GM12878 (cell line): ENCODE results near the gene ZNF142. TPM values are rescaled to one million over a fixed set of nuclear protein-coding genes. Genes with fewer than 3 reads are reported as not detected.
A peak's percentile ranks its signal among the peaks of the same experiment; 100 is the strongest.

Experiments used
- ATAC-seq: fragments of 200-7000 bp; cut with Tn5 transposase; 3 replicates; pipeline ENCODE4 v1.9.1; 2020; ENCODE audit warnings: mild to moderate bottlenecking, moderate library complexity
- BruUV-seq: library from RNA; stranded (reverse); fragments of 400-500 nt; replicated peaks from 2 replicates; lab custom pipeline; 2021; lab: Mats Ljungman, UMichigan
- CTCF ChIA-PET: fragments of 300-600 bp; sonication (Branson Sonifier 250); formaldehyde crosslinking; extraction: SDS; loops from one replicate; lab custom pipeline; 2021; ENCODE audit warnings: inconsistent platforms; lab: Yijun Ruan, JAX
- POLR2A ChIA-PET: fragments of 350-600 bp; formaldehyde crosslinking; extraction: SDS; loops from one replicate; lab custom pipeline; 2021; ENCODE audit warnings: inconsistent platforms; lab: Charles Lee
- RAD21 ChIA-PET: fragments of 300-600 bp; sonication (Branson Sonifier 250); formaldehyde crosslinking; loops from one replicate; lab custom pipeline; 2023; ENCODE audit warnings: antibody characterized with exemption; ENCODE audit not compliant: unreplicated experiment; lab: Charles Lee
- SMC1A ChIA-PET: fragments of 300-600 bp; sonication (Branson Sonifier 250); formaldehyde crosslinking; loops from one replicate; lab custom pipeline; 2023; ENCODE audit not compliant: unreplicated experiment, uncharacterized antibody; lab: Charles Lee
- DNase-seq: peaks from one replicate; pipeline ENCODE4 v3.0.0-alpha.2; 2011; ENCODE audit warnings: low read depth, low spot score
- FAIRE-seq: peaks from 3 replicates; lab custom pipeline; 2011; peaks lifted over from hg19 to GRCh38; lab: Jason Lieb, UNC
- H2AFZ ChIP-seq: 2 replicates; pipeline ENCODE4 v1.6.0; 2011; ENCODE audit warnings: low read depth, low read length, control low read depth; ENCODE audit not compliant: control insufficient read depth
- H3K27ac ChIP-seq: 2 replicates; pipeline ENCODE4 v1.5.1; 2011; ENCODE audit warnings: control low read depth; ENCODE audit not compliant: control insufficient read depth, insufficient read depth
- H3K27me3 ChIP-seq, 2 experiments: replicated peaks in 1 of 2; 2 replicates each; pipeline versions ENCODE4 v1.6.0 to v1.6.1; 2011; ENCODE audit warnings: low read length in 1 of 2; ENCODE audit not compliant: control insufficient read depth in 2 of 2, insufficient read depth in 2 of 2
- H3K36me3 ChIP-seq, 2 experiments: 2 replicates each; pipeline ENCODE4 v1.5.1; 2011; ENCODE audit warnings: low read length in 1 of 2; ENCODE audit not compliant: control insufficient read depth in 2 of 2, insufficient read depth in 2 of 2
- H3K4me1 ChIP-seq: 2 replicates; pipeline ENCODE4 v1.6.1; 2011; ENCODE audit warnings: mild to moderate bottlenecking, low read length, moderate library complexity, mixed read lengths; ENCODE audit not compliant: control insufficient read depth, insufficient read depth
- H3K4me2 ChIP-seq: 2 replicates; pipeline ENCODE4 v1.6.0; 2011; ENCODE audit warnings: control low read depth; ENCODE audit not compliant: control insufficient read depth, insufficient read depth
- H3K4me3 ChIP-seq: fragments of 200-600 bp; sonication (generic); 2 replicates; pipeline ENCODE4 v1.5.1; 2016
- H3K79me2 ChIP-seq: 2 replicates; pipeline ENCODE4 v1.6.0; 2011; ENCODE audit warnings: low read length; ENCODE audit not compliant: control insufficient read depth, insufficient read depth
- H3K9ac ChIP-seq: 2 replicates; pipeline ENCODE4 v1.8.0; 2011; ENCODE audit warnings: low read length, control low read depth, mixed read lengths; ENCODE audit not compliant: control insufficient read depth, insufficient read depth
- H3K9me3 ChIP-seq: replicated peaks from 3 replicates; pipeline ENCODE4 v1.5.1; 2011; ENCODE audit warnings: mild to moderate bottlenecking, low read length; ENCODE audit not compliant: control insufficient read depth, insufficient read depth
- H4K20me1 ChIP-seq: 2 replicates; pipeline ENCODE4 v1.6.0; 2011; ENCODE audit not compliant: control insufficient read depth, insufficient read depth
- CHD1 ChIP-seq: IDR thresholded peaks from 2 replicates; pipeline ENCODE4 v1.6.1; 2012; ENCODE audit warnings: low read depth, low read length, improper control_type of control experiment
- CUX1 ChIP-seq: IDR thresholded peaks from 2 replicates; pipeline ENCODE4 v1.6.1; 2012; ENCODE audit warnings: improper control_type of control experiment, low read depth, low read length; ENCODE audit not compliant: insufficient replicate concordance
- MLLT1 ChIP-seq: fragments of 450-650 bp; IDR thresholded peaks from 2 replicates; pipeline ENCODE4 v1.6.1; 2016; ENCODE audit warnings: mild to moderate bottlenecking
- NFXL1 ChIP-seq: fragments of 450-650 bp; IDR thresholded peaks from 2 replicates; pipeline ENCODE4 v1.6.1; 2017; ENCODE audit warnings: antibody characterized with exemption, mild to moderate bottlenecking, borderline replicate concordance
- NR2C2 ChIP-seq: IDR thresholded peaks from 2 replicates; pipeline ENCODE4 v1.6.1; 2011; ENCODE audit warnings: borderline replicate concordance, low read depth; ENCODE audit not compliant: control insufficient read depth, insufficient read length
- NR2F1 ChIP-seq: fragments of 450-650 bp; conservative IDR thresholded peaks from 2 replicates; pipeline ENCODE4 v1.6.1; 2017; ENCODE audit warnings: mild to moderate bottlenecking
- TCF3 ChIP-seq: IDR thresholded peaks from 2 replicates; pipeline ENCODE4 v1.6.1; 2012; ENCODE audit warnings: low read depth, mild to moderate bottlenecking, low read length, borderline replicate concordance; ENCODE audit not compliant: insufficient read depth
- ZNF622 ChIP-seq: fragments of 450-650 bp; IDR thresholded peaks from 2 replicates; pipeline ENCODE4 v1.6.1; 2017; ENCODE audit warnings: mild to moderate bottlenecking, inconsistent platforms
- WGBS: methylation state at CpG from one replicate; pipeline ENCODE4 v1.1.6; 2016; ENCODE audit warnings: low lambda C conversion rate; ENCODE audit not compliant: insufficient replicate concordance, insufficient coverage; ENCODE audit errors: missing lambda C conversion rate; 5-methylcytosine and 5-hydroxymethylcytosine counted together
- in situ Hi-C: fragments of 300-500 bp; cut with MboI; formaldehyde crosslinking; loops from 9 replicates; pipeline ENCODE4 v1.14.3; 2018; ENCODE audit warnings: mixed read lengths
- intact Hi-C: fragments of 100-400 bp; cut with micrococcal nuclease; formaldehyde crosslinking; loops from one replicate; pipeline ENCODE4 v1.14.2; 2022; ENCODE audit not compliant: unreplicated experiment
- polyA plus RNA-seq, 11 experiments: library from polyadenylated mRNA; depleted of rRNA in 4 of 11; unstranded in 6 of 11; stranded (reverse) in 5 of 11; fragments of >200 nt; fragmentation: Nextera tagmentation in 4 of 11; fragmentation: Illumina TruSeq in 1 of 11; extraction: Ambion mirVana in 4 of 11; extraction: Trizol in 1 of 11; gene quantifications; 1 replicate in 1 of 11; 2 replicates in 10 of 11; pipeline versions ENCODE4 v1.2.1 to v1.2.3, GENCODE V29; 2011 to 2016; ENCODE audit warnings: inconsistent platforms in 2 of 11, missing spikeins in 2 of 11, low read depth in 1 of 11
- total RNA-seq, 4 experiments: library from RNA; depleted of rRNA in 3 of 4; stranded (reverse); fragments of >200 nt in 3 of 4; fragmentation: Illumina TruSeq in 1 of 4; extraction: Trizol in 1 of 4; gene quantifications; 2 replicates each; pipeline versions ENCODE4 v1.2.1 to v1.2.3, GENCODE V29; 2013 to 2021

Gene ZNF142
- total and polyA plus RNA-seq, 10 of the 15 experiments (the other 5 are each of a cell fraction or from before 2014, with no cell fraction given), result 1.3 to 40.9 (median 15.0) TPM

- DNase-seq (no peak), FAIRE-seq (no peak), ATAC-seq (no peak)
- ChIA-PET SMC1A (no interaction called here), RAD21 (no interaction called here), CTCF (no interaction called here), POLR2A (interaction anchor here (0.5 kb wide), 1 partner anchor 227 kb away, joined by 3 read pairs; no protein-coding TSS in a partner anchor)
- no peaks in the 10 kb centered on the region for H3K36me3 ChIP-seq
- H3K9me3 ChIP-seq, result no peaks in the 10 kb centered on the region
- H3K27me3 ChIP-seq, result no peaks in the 10 kb centered on the region
- H3K9ac ChIP-seq, result no peak overlapping the region
- no peaks in the 10 kb centered on the region for H3K79me2 ChIP-seq
- no TSS peak for BruUV-seq
- no peak overlapping the region for H2AFZ ChIP-seq
- in situ Hi-C loops, result no loop called here
- 89% methylated on average over 3 of the region's 3 CpGs for WGBS
- intact Hi-C loops, result no loop called here
- no peak overlapping the region for H3K27ac ChIP-seq
- no peak overlapping the region for H3K4me2 ChIP-seq
- no peaks in the 10 kb centered on the region for H4K20me1 ChIP-seq
- no peak overlapping the region for H3K4me3 ChIP-seq
- TF ChIP-seq NR2F1 (0 out of 2 replicates have a peak, but pooled peaks have one; percentile 29), TCF3 (no peak)
- no peaks in the 10 kb centered on the region for H3K4me1 ChIP-seq
Observed at GRCh38 chr2:218694405-218695145, 35.2 kb upstream of the ZNF142 start.

GRCh38 chr2:218691234-218691633, 31.8 kb upstream of the ZNF142 start:
- Histone ChIP-seq H3K4me2 (no peak overlapping the region), H3K79me2 (no peaks in the 10 kb centered on the region), H3K27ac (no peak overlapping the region), H3K36me3 (no peaks in the 10 kb centered on the region), H3K9me3 (no peaks in the 10 kb centered on the region), H3K4me1 (no peaks in the 10 kb centered on the region), H3K9ac (no peak overlapping the region), H3K27me3 (no peaks in the 10 kb centered on the region), H2AFZ (no peak overlapping the region), H4K20me1 (no peaks in the 10 kb centered on the region), H3K4me3 (no peak overlapping the region)
- ATAC-seq (no peak), DNase-seq (no peak), FAIRE-seq (no peak)
- ChIA-PET CTCF (no interaction called here), POLR2A (no interaction called here), SMC1A (no interaction called here), RAD21 (no interaction called here)
- TF ChIP-seq ZNF622 (no peak), NR2C2 (no peak), CHD1 (no peak), MLLT1 (no peak), NFXL1 (no peak), CUX1 (no peak)
- BruUV-seq, result no TSS peak
- in situ Hi-C loops, result no loop called here
- intact Hi-C loops, result no loop called here
